ENCODE data around the gene CFAP97D2. TPM values are rescaled to one million over a fixed set of nuclear protein-coding genes. Genes with fewer than 3 reads are reported as not detected.

CFAP97D2 gene
- polyA plus RNA-seq, 3 donors: 0.21 TPM; not detected in 2

DNA sequence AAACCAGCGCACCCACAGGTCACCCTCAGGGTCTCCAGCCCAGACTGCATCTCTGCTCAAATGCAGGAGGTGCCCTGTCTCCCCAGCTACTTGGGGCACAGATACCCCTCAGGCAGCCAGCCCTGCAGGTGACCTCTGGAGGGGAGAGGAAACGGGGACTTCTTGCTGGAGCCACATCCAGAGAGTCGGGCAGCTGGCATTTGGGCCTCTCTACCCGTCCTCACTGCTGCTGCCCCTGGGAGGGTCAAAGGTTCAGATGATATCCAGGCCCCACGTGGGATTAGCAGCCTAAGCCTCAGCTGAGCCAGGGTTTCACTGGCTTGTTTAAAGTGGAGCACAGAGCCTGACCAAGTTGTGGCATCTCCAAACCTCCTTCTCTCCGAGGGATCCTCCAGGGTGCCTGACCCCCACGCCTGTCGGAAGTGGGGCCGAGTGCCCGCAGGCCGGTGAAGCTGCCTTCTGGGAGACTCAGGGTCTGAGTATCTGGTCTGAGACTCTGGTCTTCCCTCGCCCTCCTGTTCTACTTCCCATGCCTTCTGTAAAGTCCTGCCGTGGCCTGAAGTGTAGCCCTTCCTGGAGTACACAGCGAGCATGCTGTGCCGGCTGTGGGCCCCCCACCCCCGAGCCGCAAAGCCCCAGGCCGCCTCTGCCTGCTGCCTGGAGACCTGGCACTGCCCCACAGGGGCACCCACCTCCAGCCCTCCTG lies 48.8 kb upstream of the CFAP97D2 start:
- H3K4me3 Mint-ChIP-seq: peak overlapping the region; percentile 100
- WGBS (ENCODE audit: insufficient coverage): 56% methylated on average over 17 of the region's 18 CpGs

DNA sequence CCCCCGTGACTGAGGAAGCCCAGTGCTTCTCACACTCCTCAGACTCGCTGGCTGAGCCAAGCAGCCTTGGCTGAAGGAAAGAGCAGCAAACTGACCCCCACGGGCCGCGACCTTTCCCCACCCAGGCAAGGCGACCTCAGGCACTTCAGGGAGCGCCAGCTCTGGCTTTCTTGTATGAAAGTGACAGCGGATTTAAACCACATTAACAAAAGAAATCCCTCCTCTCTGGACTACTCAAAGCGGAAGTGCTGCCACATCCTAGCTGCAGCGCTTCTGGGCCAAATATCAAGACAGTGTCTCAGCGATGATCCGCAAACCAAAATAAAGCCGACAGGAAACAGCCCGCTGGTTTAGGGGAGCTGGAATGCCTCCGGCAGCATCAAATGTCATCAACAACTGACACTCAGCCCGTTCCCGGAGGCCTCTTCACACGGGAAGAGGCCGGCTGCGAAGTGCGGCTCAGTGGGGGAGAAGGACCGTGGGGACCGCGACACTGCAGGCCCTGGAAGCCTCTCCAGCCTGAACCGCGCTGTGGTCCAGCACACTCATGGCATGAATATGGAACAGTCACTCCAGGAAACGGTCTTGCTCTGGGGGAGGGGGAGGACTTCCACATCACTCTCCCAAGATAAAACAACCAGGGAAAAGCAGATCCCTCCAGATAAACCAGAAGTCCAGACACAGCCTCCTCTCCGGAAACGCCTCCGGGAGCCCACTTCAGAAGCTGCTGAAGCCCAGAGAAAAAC lies 48.0 kb upstream of the CFAP97D2 start:
- DNase-seq: peak; percentile 62 to 67 (median 66)
- H3K4me1 Mint-ChIP-seq: peaks cover 51% of the 10 kb centered on the region
- peaks cover 18 to 19% of the 10 kb centered on the region in 2 donors for H3K36me3 Mint-ChIP-seq
- peaks cover 3 to 4% (median 4%) of the 10 kb centered on the region in 3 donors for H3K27me3 Mint-ChIP-seq (ENCODE audit: low read depth in 3 of 3)
- no peaks in the 10 kb centered on the region for H3K9me3 ChIP-seq (replicated peaks in 1 of 2; ENCODE audit: control insufficient read depth in 1 of 2, insufficient read depth in 1 of 2, low read length in 2 of 2)
- H3K4me3 ChIP-seq (replicated peaks in 1 of 3; ENCODE audit: low read depth in 2 of 3, low read length in 3 of 3): peak overlapping the region; percentile 61 to 98 (median 85)
- peak overlapping the region; percentile 97 for H3K4me2 ChIP-seq (replicated peaks; ENCODE audit: extremely low read depth, low read length, poor library complexity, severe bottlenecking)
- H3K9ac ChIP-seq (ENCODE audit: insufficient read depth, low read length, poor library complexity, severe bottlenecking): peak overlapping the region; percentile 88
- peaks cover 57% of the 10 kb centered on the region for H3K79me2 ChIP-seq (ENCODE audit: insufficient read depth, low read length)
- peaks cover 42 to 57% of the 10 kb centered on the region in 2 donors for H3K4me1 ChIP-seq (ENCODE audit: control insufficient read depth in 1 of 2, insufficient read depth in 2 of 2, low read length in 2 of 2)
- 0% methylated on average over 25 of the region's 30 CpGs for WGBS (ENCODE audit: insufficient coverage)
- peaks cover 51% of the 10 kb centered on the region for H4K20me1 ChIP-seq (ENCODE audit: insufficient read depth, low read length)
- no peaks in the 10 kb centered on the region for H3K36me3 ChIP-seq (replicated peaks in 1 of 2; ENCODE audit: control insufficient read depth in 1 of 2, insufficient read depth in 2 of 2, low read length in 2 of 2)
- peak overlapping the region; percentile 100 for H3K4me3 Mint-ChIP-seq
- intact Hi-C loops (cut with micrococcal nuclease): loop anchor here (2.0 to 5.0 kb wide), 3 partner anchors 16 to 91 kb away; no protein-coding TSS in a partner anchor
- no peaks in the 10 kb centered on the region for H3K9me3 Mint-ChIP-seq
- H3K27ac Mint-ChIP-seq: peak overlapping the region; percentile 89 to 99 (median 97)
- TF ChIP-seq, protein P1, sequence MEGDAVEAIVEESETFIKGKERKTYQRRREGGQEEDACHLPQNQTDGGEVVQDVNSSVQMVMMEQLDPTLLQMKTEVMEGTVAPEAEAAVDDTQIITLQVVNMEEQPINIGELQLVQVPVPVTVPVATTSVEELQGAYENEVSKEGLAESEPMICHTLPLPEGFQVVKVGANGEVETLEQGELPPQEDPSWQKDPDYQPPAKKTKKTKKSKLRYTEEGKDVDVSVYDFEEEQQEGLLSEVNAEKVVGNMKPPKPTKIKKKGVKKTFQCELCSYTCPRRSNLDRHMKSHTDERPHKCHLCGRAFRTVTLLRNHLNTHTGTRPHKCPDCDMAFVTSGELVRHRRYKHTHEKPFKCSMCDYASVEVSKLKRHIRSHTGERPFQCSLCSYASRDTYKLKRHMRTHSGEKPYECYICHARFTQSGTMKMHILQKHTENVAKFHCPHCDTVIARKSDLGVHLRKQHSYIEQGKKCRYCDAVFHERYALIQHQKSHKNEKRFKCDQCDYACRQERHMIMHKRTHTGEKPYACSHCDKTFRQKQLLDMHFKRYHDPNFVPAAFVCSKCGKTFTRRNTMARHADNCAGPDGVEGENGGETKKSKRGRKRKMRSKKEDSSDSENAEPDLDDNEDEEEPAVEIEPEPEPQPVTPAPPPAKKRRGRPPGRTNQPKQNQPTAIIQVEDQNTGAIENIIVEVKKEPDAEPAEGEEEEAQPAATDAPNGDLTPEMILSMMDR (IDR thresholded peaks at IDR 0.05): no peak
- no peaks in the 10 kb centered on the region for H3K27me3 ChIP-seq (ENCODE audit: control insufficient read depth in 2 of 2, insufficient read depth in 2 of 2, low read length in 2 of 2)
- peak overlapping the region; percentile 69 for H2AFZ ChIP-seq (ENCODE audit: insufficient read depth, low read depth, low read length, poor library complexity, severe bottlenecking)
- peak overlapping the region; percentile 86 to 95 for H3K27ac ChIP-seq (ENCODE audit: low read depth in 1 of 2, low read length in 2 of 2)

More for the DNA sequence above, 48.8 kb upstream of the CFAP97D2 start:
- peak overlapping the region; percentile 86 to 95 for H3K27ac ChIP-seq (ENCODE audit: low read depth in 1 of 2, low read length in 2 of 2)
- H3K27ac Mint-ChIP-seq: peak overlapping the region; percentile 89 to 99 (median 97)
- DNase-seq: no peak
- peak overlapping the region; percentile 97 for H3K4me2 ChIP-seq (replicated peaks; ENCODE audit: extremely low read depth, low read length, poor library complexity, severe bottlenecking)
- peaks cover 63% of the 10 kb centered on the region for H3K79me2 ChIP-seq (ENCODE audit: insufficient read depth, low read length)
- peak overlapping the region; percentile 61 to 98 (median 85) for H3K4me3 ChIP-seq (replicated peaks in 1 of 3; ENCODE audit: low read depth in 2 of 3, low read length in 3 of 3)
- no peaks in the 10 kb centered on the region for H3K9me3 ChIP-seq (replicated peaks in 1 of 2; ENCODE audit: control insufficient read depth in 1 of 2, insufficient read depth in 1 of 2, low read length in 2 of 2)
- H3K27me3 Mint-ChIP-seq (ENCODE audit: low read depth in 3 of 3): peaks cover 3 to 4% (median 3%) of the 10 kb centered on the region in 3 donors
- H3K27me3 ChIP-seq (ENCODE audit: control insufficient read depth in 2 of 2, insufficient read depth in 2 of 2, low read length in 2 of 2): no peaks in the 10 kb centered on the region
- H3K36me3 ChIP-seq (replicated peaks in 1 of 2; ENCODE audit: control insufficient read depth in 1 of 2, insufficient read depth in 2 of 2, low read length in 2 of 2): no peaks in the 10 kb centered on the region
- H3K4me1 ChIP-seq (ENCODE audit: control insufficient read depth in 1 of 2, insufficient read depth in 2 of 2, low read length in 2 of 2): peaks cover 47 to 63% of the 10 kb centered on the region in 2 donors
- peak overlapping the region; percentile 69 for H2AFZ ChIP-seq (ENCODE audit: insufficient read depth, low read depth, low read length, poor library complexity, severe bottlenecking)
- peaks cover 54% of the 10 kb centered on the region for H3K4me1 Mint-ChIP-seq
- no peaks in the 10 kb centered on the region for H3K9me3 Mint-ChIP-seq
- TF ChIP-seq, protein P1 (IDR thresholded peaks at IDR 0.05): no peak
- H3K9ac ChIP-seq (ENCODE audit: insufficient read depth, low read length, poor library complexity, severe bottlenecking): peak overlapping the region; percentile 88
- H4K20me1 ChIP-seq (ENCODE audit: insufficient read depth, low read length): peaks cover 57% of the 10 kb centered on the region
- intact Hi-C loops (cut with micrococcal nuclease): loop anchor here (2.0 to 5.0 kb wide), 3 partner anchors 15 to 92 kb away; no protein-coding TSS in a partner anchor
- H3K36me3 Mint-ChIP-seq: peaks cover 19 to 22% of the 10 kb centered on the region in 2 donors

Data from CD14-positive monocyte (primary cell).